Pancreas (tissue), 10 donors: ENCODE measurements around the gene PACRG. TPM values are rescaled to one million over a fixed set of nuclear protein-coding genes. Genes with fewer than 3 reads are reported as not detected.

Experiments
- ATAC-seq, 4 donors: fragments of 200-7000 bp; cut with Tn5 transposase; one replicate each; pipeline versions ENCODE4 v1.8.0 to v1.9.1; 2020; ENCODE audit warnings: mild to moderate bottlenecking in 4 of 4, moderate library complexity in 4 of 4
- DNase-seq, 6 donors: peaks; one replicate each; pipeline ENCODE4 v3.0.0-alpha.2; 2020
- FAIRE-seq: peaks from 2 replicates; lab custom pipeline; 2012; peaks lifted over from hg19 to GRCh38; lab: Jason Lieb, UNC
- H3K27ac ChIP-seq, 4 donors: fragments of 200-600 bp; sonication (generic); 1 replicate in 3 of 4; 2 replicates in 1 of 4; pipeline versions ENCODE4 v1.5.0 to v1.8.0; 2020
- H3K27me3 ChIP-seq, 4 donors: fragments of 200-600 bp; one replicate each; pipeline ENCODE4 v1.8.0; 2021
- H3K36me3 ChIP-seq, 3 donors: fragments of 200-600 bp; sonication (generic) in 1 of 3; one replicate each; pipeline versions ENCODE4 v1.5.0 to v1.8.0; 2020 to 2021
- H3K4me1 ChIP-seq, 3 donors: fragments of 200-600 bp; one replicate each; pipeline ENCODE4 v1.8.0; 2021
- H3K4me3 ChIP-seq, 4 donors: fragments of 200-600 bp; sonication (generic) in 2 of 4; one replicate each; pipeline versions ENCODE4 v1.5.0 to v1.8.0; 2020 to 2021
- H3K9me3 ChIP-seq, 4 donors: fragments of 200-600 bp; one replicate each; pipeline ENCODE4 v1.8.0; 2021
- WGBS, 2 donors: extraction: QIAGEN DNeasy Blood & Tissue Kit; methylation state at CpG; one replicate each; pipeline ENCODE4 v1.1.7; 2013; 5-methylcytosine and 5-hydroxymethylcytosine counted together
- intact Hi-C, 3 donors: fragments of 100-400 bp; cut with DNase I; formaldehyde crosslinking; loops; one replicate each; pipeline versions ENCODE4 v1.11.1 to v1.14.2; 2022
- polyA plus RNA-seq, 2 donors: library from polyadenylated mRNA; stranded (reverse); fragments of 200-250 nt; gene quantifications; one replicate each; pipeline ENCODE4 v1.2.3, GENCODE V29; 2013
- total RNA-seq, 6 donors: library from RNA; stranded (reverse); fragmentation: NEBNext Ultra II Directional in 4 of 6; extraction: Animal tissue kit (Norgen Biotek cat#: 25700) in 4 of 6; gene quantifications; one replicate each; pipeline versions ENCODE4 v1.2.1 to v1.2.4, GENCODE V29; 2021 to 2023
- TF ChIP-seq, protein P1 (sequence below), 4 donors: fragments of 200-600 bp; sonication (generic) in 3 of 4; IDR thresholded peaks; one replicate each; pipeline versions ENCODE4 v1.5.0 to v1.8.0; 2021; ENCODE audit warnings: antibody characterized with exemption in 4 of 4
- donor health status: healthy with polysubstance abuse.
- donor health status: DM: no; HTN: no; CAD: no; lungs with moderate emphysema.
- donor health status: DM: no; HTN: no; CAD: no.
- donor health status: control.
- donor health status: control.
- donor health status: Bipolar disorder and iron deficiency.
- donor health status: DM: yes; HTN: yes; CAD: no.
- donor health status: DM: no; HTN: no; CAD: no.
- donor health status: DM: no; HTN: no; CAD: no.
- donor health status: DM: yes; HTN: yes; CAD: no.

Gene PACRG
- total and polyA plus RNA-seq, 8 donors, result 2.5 to 7.1 (median 3.5) TPM

DNA sequence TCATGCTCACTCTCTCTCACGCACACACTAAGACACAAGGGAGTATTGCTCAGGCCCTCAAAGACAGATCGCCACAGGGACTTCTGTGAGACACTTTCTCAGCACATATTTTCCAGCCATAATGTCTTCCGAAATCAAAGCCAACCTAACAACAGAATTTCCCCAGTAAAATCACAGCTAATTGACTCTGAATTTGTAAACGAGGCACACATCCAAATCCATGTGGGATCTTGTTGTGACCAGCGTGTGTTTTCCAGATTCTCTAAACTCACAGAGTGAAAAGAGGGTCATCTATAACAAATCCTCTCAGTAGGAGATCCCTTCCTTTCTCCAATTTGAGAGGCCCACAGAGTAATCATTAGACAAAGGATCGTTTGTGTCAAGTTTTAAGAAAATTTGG lies 280.4 kb downstream of the PACRG start:
- Histone ChIP-seq H3K4me3 (no peak overlapping the region), H3K27ac (no peak overlapping the region), H3K9me3 (no peaks in the 10 kb centered on the region), H3K36me3 (no peaks in the 10 kb centered on the region), H3K4me1 (no peaks in the 10 kb centered on the region), H3K27me3 (no peaks in the 10 kb centered on the region)
- ATAC-seq, result no peak
- intact Hi-C loops, result no loop called here
- FAIRE-seq, result no peak
- WGBS, 2 donors, result 70 to 74% methylated on average over 6 of the region's 6 CpGs
- TF ChIP-seq, protein P1, sequence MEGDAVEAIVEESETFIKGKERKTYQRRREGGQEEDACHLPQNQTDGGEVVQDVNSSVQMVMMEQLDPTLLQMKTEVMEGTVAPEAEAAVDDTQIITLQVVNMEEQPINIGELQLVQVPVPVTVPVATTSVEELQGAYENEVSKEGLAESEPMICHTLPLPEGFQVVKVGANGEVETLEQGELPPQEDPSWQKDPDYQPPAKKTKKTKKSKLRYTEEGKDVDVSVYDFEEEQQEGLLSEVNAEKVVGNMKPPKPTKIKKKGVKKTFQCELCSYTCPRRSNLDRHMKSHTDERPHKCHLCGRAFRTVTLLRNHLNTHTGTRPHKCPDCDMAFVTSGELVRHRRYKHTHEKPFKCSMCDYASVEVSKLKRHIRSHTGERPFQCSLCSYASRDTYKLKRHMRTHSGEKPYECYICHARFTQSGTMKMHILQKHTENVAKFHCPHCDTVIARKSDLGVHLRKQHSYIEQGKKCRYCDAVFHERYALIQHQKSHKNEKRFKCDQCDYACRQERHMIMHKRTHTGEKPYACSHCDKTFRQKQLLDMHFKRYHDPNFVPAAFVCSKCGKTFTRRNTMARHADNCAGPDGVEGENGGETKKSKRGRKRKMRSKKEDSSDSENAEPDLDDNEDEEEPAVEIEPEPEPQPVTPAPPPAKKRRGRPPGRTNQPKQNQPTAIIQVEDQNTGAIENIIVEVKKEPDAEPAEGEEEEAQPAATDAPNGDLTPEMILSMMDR (IDR thresholded peaks at IDR 0.05), result no peak
- DNase-seq, result no peak

DNA sequence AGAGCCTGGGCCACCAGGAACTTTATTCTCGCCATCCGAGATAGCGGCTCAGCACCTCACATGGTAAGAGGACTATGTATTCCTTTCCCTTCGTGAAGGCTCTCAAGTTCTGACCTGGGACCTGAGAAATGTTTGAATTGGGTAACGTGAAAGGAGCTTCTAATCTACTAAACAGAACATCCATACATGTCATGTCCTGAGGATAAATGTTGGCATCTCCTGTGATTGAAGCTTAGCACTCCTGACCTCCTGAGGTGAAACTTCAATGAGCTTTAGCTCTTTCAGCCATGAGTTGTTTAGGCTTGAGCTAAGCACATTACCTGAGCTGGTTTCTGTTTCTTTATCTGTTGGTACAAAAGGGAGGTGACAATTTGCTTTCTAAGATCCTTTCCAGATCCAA lies 280.9 kb downstream of the PACRG start:
- WGBS, 2 donors, result 77% methylated on average over 5 of the region's 5 CpGs
- H3K27me3 ChIP-seq, result no peaks in the 10 kb centered on the region
- ATAC-seq (no peak), FAIRE-seq (no peak), DNase-seq (no peak)
- no peaks in the 10 kb centered on the region for H3K36me3 ChIP-seq
- no peaks in the 10 kb centered on the region for H3K9me3 ChIP-seq
- no peaks in the 10 kb centered on the region for H3K4me1 ChIP-seq
- intact Hi-C loops, result no loop called here
- TF ChIP-seq, protein P1 (IDR thresholded peaks at IDR 0.05), result no peak
- H3K27ac ChIP-seq, result no peak overlapping the region
- H3K4me3 ChIP-seq, result no peak overlapping the region

DNA sequence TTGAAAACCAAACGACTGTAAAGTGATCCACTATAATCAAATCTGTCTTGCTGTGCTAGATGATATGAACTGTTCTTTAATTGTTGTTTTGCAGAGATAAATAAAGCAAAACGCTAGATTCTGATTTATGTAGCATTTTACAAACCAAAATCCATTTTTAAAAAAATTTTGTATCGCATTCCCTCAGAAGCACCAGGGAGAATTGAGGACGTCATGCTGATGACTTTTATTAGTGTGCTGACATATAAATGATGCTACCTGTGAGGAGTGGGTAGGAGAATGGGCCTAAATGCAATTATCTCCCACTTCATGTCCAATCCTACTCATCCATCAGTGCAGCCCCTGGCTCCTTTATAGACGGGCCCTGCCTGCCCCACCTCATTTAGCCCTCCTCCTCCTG lies 282.4 kb downstream of the PACRG start:
- DNase-seq, result no peak
- 71 to 77% methylated on average over 5 of the region's 5 CpGs for WGBS, 2 donors
- TF ChIP-seq, protein P1 (IDR thresholded peaks at IDR 0.05), result no peak
- Histone ChIP-seq H3K36me3 (no peaks in the 10 kb centered on the region), H3K9me3 (no peaks in the 10 kb centered on the region), H3K4me1 (no peaks in the 10 kb centered on the region), H3K4me3 (no peak overlapping the region), H3K27me3 (no peaks in the 10 kb centered on the region), H3K27ac (no peak overlapping the region)
- no peak for FAIRE-seq
- intact Hi-C loops, result no loop called here
- no peak for ATAC-seq

DNA sequence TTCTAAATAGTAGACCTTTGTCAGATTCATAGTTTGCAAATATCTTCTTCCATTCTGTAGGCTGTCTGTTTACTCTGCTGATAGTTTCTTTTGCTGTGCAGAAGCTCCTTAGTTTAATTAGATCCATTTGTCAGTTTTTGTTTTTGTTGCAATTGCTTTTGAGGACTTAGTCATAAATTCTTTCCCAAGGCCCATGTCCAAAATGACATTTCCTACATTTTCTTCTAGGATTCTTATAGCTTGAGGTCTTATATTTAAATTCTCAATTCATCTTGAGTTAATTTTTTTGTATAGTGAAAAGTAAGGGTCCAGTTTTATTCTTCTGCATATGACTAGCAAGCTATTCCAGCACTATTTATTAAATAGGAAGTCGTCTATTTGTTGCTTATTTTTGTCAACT lies 287.0 kb downstream of the PACRG start:
- Histone ChIP-seq H3K27me3 (no peaks in the 10 kb centered on the region), H3K9me3 (no peaks in the 10 kb centered on the region), H3K27ac (no peak overlapping the region), H3K36me3 (no peaks in the 10 kb centered on the region), H3K4me1 (no peaks in the 10 kb centered on the region), H3K4me3 (no peak overlapping the region)
- no peak for FAIRE-seq
- ATAC-seq, result no peak
- intact Hi-C loops, result no loop called here
- WGBS, 2 donors, result 42 to 58% methylated on average over 1 of the region's 1 CpG
- DNase-seq, result no peak
- TF ChIP-seq, protein P1 (IDR thresholded peaks at IDR 0.05), result no peak

DNA sequence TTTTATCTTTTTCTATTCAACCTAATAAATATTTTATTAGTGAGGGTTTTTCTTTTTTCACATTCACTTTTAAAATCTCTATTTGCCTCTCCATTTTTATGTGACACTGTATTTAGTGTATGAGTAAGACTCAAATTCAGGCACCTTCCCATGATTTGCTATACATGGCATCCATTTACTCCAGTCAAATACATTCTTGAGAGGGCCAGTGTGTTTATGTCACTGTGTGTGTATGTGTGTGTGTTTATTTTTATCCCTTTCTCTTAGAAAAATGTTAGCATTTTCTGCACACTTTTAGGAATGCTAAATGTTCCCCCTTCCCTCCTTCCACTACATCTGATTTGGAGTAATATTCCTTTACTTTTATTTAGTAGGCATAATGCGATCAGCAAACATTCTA lies 290.0 kb downstream of the PACRG start:
- no peaks in the 10 kb centered on the region for H3K27me3 ChIP-seq
- no peaks in the 10 kb centered on the region for H3K9me3 ChIP-seq
- FAIRE-seq (no peak), DNase-seq (no peak), ATAC-seq (no peak)
- H3K36me3 ChIP-seq, result no peaks in the 10 kb centered on the region
- no peak overlapping the region for H3K4me3 ChIP-seq
- WGBS, 2 donors, result 85 to 95% methylated on average over 1 of the region's 1 CpG
- no peak overlapping the region for H3K27ac ChIP-seq
- intact Hi-C loops, result no loop called here
- H3K4me1 ChIP-seq, result no peaks in the 10 kb centered on the region
- TF ChIP-seq, protein P1 (IDR thresholded peaks at IDR 0.05), result no peak
